ENCODE results near the gene NFATC2. TPM values are rescaled to one million over a fixed set of nuclear protein-coding genes. Genes with fewer than 3 reads are reported as not detected.

NFATC2 gene
- total RNA-seq, 1 experiment from 2014 or later, result 0.61 TPM

DNA sequence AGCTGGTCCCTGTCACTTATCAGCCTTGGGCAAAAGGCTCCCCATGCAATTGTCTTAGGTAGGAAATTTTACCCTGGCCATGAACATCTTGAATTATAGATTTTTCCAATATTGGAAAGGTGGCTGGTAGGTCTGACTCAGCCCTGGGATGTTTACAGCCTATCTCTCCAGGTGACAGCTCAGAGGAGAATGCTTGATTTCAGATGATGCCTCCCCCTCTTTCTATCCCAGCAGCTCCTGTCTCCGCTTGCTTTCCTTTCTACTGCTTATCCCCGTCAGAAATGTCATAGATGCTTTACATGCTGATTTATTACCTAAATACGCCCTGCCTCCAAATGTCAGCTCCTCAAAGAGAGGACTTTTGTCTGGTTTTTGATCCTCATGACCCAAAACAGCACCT, 109.6 kb downstream of the NFATC2 start:
- Histone ChIP-seq H3K56ac (ENCODE audit: insufficient read length, low read depth, low read length) (no peak overlapping the region), H3K18ac (ENCODE audit: insufficient read length, low read depth, low read length) (no peak overlapping the region), H3K23ac (ENCODE audit: insufficient read length, low read depth, low read length) (no peak overlapping the region), H2BK5ac (ENCODE audit: insufficient read length, low read length) (no peak overlapping the region), H2BK20ac (ENCODE audit: low read depth, low read length, poor library complexity, severe bottlenecking) (no peak overlapping the region), H2BK120ac (ENCODE audit: low read depth, low read length, poor library complexity, severe bottlenecking) (no peak overlapping the region), H3K27me3 (ENCODE audit: insufficient read depth, low read length) (no peaks in the 10 kb centered on the region), H3K9ac (ENCODE audit: extremely low read depth, insufficient read length, low read length) (no peak overlapping the region), H3K4ac (ENCODE audit: low read depth, low read length) (no peak overlapping the region), H2BK12ac (ENCODE audit: insufficient read length, low read depth, low read length) (no peak overlapping the region), H3K9me3 (ENCODE audit: control insufficient read depth, low read depth, low read length) (no peaks in the 10 kb centered on the region), H4K8ac (replicated peaks; ENCODE audit: insufficient read length, low read depth, low read length) (no peak overlapping the region), H4K91ac (ENCODE audit: insufficient read length, low read depth, low read length) (no peak overlapping the region), H3K14ac (ENCODE audit: insufficient read depth, low read length) (no peak overlapping the region), H3K23me2 (ENCODE audit: insufficient read length, low read depth, low read length, poor library complexity, severe bottlenecking) (no peaks in the 10 kb centered on the region), H3K79me2 (ENCODE audit: insufficient read depth, low read length) (no peaks in the 10 kb centered on the region), H4K5ac (ENCODE audit: insufficient read length, low read depth, low read length) (no peak overlapping the region), H3K27ac (ENCODE audit: insufficient read length, low read depth, low read length) (no peak overlapping the region), H4K20me1 (ENCODE audit: control insufficient read depth, insufficient read depth, insufficient read length) (no peaks in the 10 kb centered on the region), H3K4me1 (ENCODE audit: insufficient read depth, low read length) (no peaks in the 10 kb centered on the region; the same call in 1 of the 2 replicates), H3K4me2 (ENCODE audit: insufficient read depth, insufficient read length, low read length) (no peak overlapping the region), H2BK15ac (ENCODE audit: low read depth, low read length) (no peak overlapping the region), H3K79me1 (ENCODE audit: insufficient read depth, low read depth, low read length, poor library complexity, severe bottlenecking) (no peaks in the 10 kb centered on the region), H2AFZ (ENCODE audit: low read length) (no peak overlapping the region), H3T11ph (ENCODE audit: low read length) (no peak overlapping the region), H2AK5ac (ENCODE audit: insufficient read length, low read length) (no peak overlapping the region)
- Mint-ChIP-seq H3K4me3 (no peak overlapping the region), H3K4me1 (peaks cover 14 to 25% of the 10 kb centered on the region in 2 experiments), H3K27ac (no peak overlapping the region; a peak in 1 of 7 replicates), H3K36me3 (ENCODE audit: insufficient read depth in 1 of 3, low read depth in 3 of 3) (no peaks in the 10 kb centered on the region), H3K27me3 (ENCODE audit: low read depth) (peaks cover 7% of the 10 kb centered on the region), H3K9me3 (no peaks in the 10 kb centered on the region)
- no CpG with 5 or more reads among the region's 3 CpGs for WGBS (ENCODE audit: extremely low coverage, insufficient read length, low lambda C conversion rate)
- TF ChIP-seq, protein P1, sequence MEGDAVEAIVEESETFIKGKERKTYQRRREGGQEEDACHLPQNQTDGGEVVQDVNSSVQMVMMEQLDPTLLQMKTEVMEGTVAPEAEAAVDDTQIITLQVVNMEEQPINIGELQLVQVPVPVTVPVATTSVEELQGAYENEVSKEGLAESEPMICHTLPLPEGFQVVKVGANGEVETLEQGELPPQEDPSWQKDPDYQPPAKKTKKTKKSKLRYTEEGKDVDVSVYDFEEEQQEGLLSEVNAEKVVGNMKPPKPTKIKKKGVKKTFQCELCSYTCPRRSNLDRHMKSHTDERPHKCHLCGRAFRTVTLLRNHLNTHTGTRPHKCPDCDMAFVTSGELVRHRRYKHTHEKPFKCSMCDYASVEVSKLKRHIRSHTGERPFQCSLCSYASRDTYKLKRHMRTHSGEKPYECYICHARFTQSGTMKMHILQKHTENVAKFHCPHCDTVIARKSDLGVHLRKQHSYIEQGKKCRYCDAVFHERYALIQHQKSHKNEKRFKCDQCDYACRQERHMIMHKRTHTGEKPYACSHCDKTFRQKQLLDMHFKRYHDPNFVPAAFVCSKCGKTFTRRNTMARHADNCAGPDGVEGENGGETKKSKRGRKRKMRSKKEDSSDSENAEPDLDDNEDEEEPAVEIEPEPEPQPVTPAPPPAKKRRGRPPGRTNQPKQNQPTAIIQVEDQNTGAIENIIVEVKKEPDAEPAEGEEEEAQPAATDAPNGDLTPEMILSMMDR (conservative IDR thresholded peaks at IDR 0.05), result no peak
- no peak for DNase-seq
